Mucosa of stomach (tissue), 1 donor: ENCODE data around the gene XRCC4.
"Not testable (repeated sequence)": the region's sequence is repeated elsewhere in the genome, so short reads cannot be mapped to it uniquely, and the experiment has no call there.

Experiments used
- H3K27me3 ChIP-seq: one replicate; pipeline ENCODE4 v1.7.0; 2013; ENCODE audit warnings: mild to moderate bottlenecking, low read length; ENCODE audit not compliant: control insufficient read depth, insufficient read depth
- H3K36me3 ChIP-seq: one replicate; pipeline ENCODE4 v1.7.0; 2013; ENCODE audit warnings: low read length; ENCODE audit not compliant: control insufficient read depth, insufficient read depth
- H3K4me1 ChIP-seq: one replicate; pipeline ENCODE4 v1.7.0; 2013; ENCODE audit warnings: mild to moderate bottlenecking, low read length; ENCODE audit not compliant: control insufficient read depth, insufficient read depth
- H3K4me3 ChIP-seq: one replicate; pipeline ENCODE4 v1.7.0; 2013; ENCODE audit warnings: low read length
- H3K9ac ChIP-seq: one replicate; pipeline ENCODE4 v1.7.0; 2013; ENCODE audit warnings: mild to moderate bottlenecking, low read length, moderate library complexity
- H3K9me3 ChIP-seq: one replicate; pipeline ENCODE4 v1.7.0; 2013; ENCODE audit warnings: mild to moderate bottlenecking, low read length, moderate library complexity; ENCODE audit not compliant: control insufficient read depth
- donor health status: Pancreatic carcinoma.

Gene XRCC4

DNA sequence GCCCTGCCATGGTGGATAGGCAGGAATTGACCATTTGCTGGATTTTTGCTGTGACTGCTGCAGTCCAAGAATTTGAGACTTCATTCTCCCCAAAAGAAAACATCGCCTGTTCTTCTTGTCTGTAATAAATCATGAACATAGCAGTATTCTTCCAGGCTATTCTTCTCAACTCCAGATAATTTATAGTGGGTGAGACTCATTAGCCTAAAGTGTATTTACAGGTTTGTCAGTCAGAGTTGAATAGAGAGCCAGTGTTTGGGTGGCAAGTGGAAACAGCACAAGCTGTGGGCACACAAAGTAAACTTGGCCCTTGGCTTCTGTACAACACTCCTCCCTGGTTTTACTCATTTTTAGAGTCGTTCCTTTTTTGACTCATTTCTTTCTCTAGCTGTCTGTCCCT is 266.0 kb downstream of the XRCC4 start:
- Histone ChIP-seq H3K9ac (no peak overlapping the region), H3K4me1 (no peaks in the 10 kb centered on the region), H3K36me3 (no peaks in the 10 kb centered on the region), H3K4me3 (no peak overlapping the region), H3K27me3 (no peaks in the 10 kb centered on the region), H3K9me3 (no peaks in the 10 kb centered on the region)

DNA sequence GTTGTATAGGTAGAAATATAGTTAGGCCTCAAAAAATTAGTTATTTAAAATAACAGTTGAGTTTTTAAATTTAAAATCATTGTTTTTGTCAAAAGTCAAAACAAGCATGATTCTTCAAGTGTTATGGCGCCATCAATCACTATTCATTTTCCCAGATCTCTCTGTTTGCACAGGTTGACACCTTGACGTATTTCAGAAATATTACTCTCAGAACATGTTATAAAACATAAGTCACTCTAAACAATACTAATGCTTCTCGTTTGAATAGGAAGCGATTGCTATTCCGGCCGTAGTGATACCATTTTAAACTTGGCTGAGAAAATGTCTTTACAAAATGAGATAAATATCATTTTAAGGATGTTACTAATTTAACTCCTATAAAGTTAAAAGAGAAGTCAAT is 268.1 kb downstream of the XRCC4 start:
- no peaks in the 10 kb centered on the region for H3K9me3 ChIP-seq
- H3K4me3 ChIP-seq = no peak overlapping the region
- H3K27me3 ChIP-seq = no peaks in the 10 kb centered on the region
- H3K4me1 ChIP-seq = no peaks in the 10 kb centered on the region
- H3K9ac ChIP-seq = no peak overlapping the region
- no peaks in the 10 kb centered on the region for H3K36me3 ChIP-seq

DNA sequence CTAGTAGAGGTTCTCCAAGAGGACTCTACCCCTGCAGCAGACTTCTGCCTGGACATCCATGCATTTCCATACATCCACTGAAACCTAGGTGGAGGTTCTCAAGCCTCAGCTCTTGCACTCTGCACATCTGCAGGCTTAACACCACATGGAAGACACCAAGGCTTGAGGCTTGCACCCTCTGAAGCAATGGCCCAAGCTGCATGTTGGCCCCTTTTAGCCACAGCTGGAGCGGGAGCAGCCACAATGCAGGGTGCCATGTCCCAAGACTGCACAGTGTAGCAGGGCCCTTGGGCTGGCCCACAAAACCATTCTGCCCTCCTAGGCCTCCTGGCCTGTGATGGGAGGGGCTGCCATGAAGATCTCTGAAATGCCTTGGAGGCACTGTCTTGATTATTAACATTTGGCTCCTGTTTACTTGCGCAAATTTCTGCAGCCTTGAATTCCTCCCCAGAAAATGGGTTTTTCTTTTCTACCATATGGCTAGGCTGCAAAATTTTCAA is 271.0 kb downstream of the XRCC4 start:
- H3K9ac ChIP-seq = no peak overlapping the region
- no peaks in the 10 kb centered on the region for H3K36me3 ChIP-seq
- H3K4me3 ChIP-seq = no peak overlapping the region
- H3K9me3 ChIP-seq = no peaks in the 10 kb centered on the region
- H3K4me1 ChIP-seq = no peaks in the 10 kb centered on the region
- H3K27me3 ChIP-seq = no peaks in the 10 kb centered on the region

DNA sequence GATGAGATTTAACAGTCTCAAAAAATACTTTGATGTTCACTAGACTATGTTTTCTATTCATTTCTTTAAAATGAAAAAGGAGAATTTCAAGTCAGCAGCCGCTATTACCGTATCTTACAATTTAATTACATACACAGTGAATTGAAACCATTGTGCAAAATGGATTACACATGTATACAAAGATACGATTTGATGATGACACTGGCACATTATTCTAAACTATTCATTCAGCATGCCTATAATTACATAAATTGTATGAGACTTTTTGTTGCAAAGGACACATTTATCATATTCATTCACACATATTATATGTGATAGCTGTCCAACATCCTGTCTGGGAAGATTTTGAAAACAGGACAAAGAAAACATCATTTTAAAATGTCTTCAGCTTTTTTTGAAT is 275.9 kb downstream of the XRCC4 start:
- Histone ChIP-seq H3K9me3 (no peaks in the 10 kb centered on the region), H3K27me3 (no peaks in the 10 kb centered on the region), H3K4me3 (no peak overlapping the region), H3K36me3 (no peaks in the 10 kb centered on the region), H3K9ac (no peak overlapping the region), H3K4me1 (no peaks in the 10 kb centered on the region)

DNA sequence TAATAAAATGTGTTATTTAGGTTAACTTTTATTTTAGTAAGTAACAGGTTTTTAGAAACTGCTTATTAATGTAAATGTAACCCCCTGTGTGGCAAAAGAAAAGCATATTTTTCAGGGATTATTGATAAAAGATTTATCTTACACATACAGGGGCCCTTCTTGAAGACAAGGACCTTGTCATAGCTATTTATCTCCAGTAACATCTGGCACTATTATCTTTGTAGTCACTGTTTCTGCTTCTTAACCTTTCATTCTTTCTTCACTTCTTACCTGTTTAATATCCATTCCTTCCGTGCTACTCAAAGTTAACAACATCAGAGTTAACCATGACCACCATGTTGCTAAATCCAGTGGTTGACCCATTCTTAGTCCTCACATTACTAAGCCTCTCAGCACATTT is 276.4 kb downstream of the XRCC4 start:
- no peak overlapping the region for H3K9ac ChIP-seq
- H3K36me3 ChIP-seq = no peaks in the 10 kb centered on the region
- H3K27me3 ChIP-seq = no peaks in the 10 kb centered on the region
- no peak overlapping the region for H3K4me3 ChIP-seq
- no peaks in the 10 kb centered on the region for H3K9me3 ChIP-seq
- H3K4me1 ChIP-seq = no peaks in the 10 kb centered on the region

DNA sequence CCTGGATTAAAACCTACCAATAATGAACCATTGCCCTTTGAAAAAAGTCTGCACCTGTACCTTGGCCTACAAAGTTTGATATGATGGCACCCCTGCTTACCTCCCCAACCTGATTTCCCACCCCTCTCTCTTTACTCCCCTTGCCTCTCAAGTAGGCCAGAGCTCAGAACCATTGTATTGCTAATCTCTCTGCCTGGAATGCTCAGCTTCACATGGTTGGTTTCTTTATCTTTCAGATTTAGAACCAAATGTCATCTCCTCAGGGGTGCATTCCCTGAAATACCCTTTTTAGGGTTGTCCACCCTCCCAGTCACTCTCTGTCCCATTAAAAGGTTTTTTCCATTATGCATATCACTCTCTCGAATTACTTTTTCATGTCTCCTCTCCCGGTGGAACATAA is 277.6 kb downstream of the XRCC4 start:
- H3K9ac ChIP-seq = no peak overlapping the region

DNA sequence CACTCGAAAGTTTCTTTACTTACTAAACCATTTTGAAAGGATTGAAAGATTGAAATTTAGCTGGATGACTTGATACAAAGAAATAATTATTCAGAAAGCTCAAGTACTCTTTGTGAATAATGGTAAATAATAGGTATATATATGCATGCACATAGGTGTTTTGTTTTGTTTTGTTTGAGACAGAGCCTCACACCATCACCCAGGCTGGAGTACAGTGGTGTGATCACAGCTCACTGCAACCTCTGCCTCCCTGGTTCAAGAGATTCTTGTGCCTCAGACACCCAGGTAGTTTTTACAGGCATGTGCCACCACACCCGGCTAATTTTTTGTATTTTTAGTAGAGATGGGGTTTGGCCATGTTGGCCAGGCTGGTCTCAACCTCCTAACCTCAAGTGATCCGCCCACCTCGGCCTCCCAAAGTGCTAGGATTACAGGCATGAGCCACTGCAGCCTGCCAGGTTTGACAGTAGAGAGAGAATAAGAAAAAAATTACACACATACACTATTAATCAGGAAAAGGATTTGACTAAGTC is 278.2 kb downstream of the XRCC4 start:
- not testable (repeated sequence) for H3K4me1 ChIP-seq, H3K4me3 ChIP-seq, H3K27me3 ChIP-seq, H3K36me3 ChIP-seq, H3K9me3 ChIP-seq, H3K9ac ChIP-seq

More for the DNA sequence above, 277.6 kb downstream of the XRCC4 start:
- no peaks in the 10 kb centered on the region for H3K27me3 ChIP-seq
- no peaks in the 10 kb centered on the region for H3K9me3 ChIP-seq
- H3K36me3 ChIP-seq = no peaks in the 10 kb centered on the region
- H3K4me1 ChIP-seq = no peaks in the 10 kb centered on the region
- no peak overlapping the region for H3K4me3 ChIP-seq

DNA sequence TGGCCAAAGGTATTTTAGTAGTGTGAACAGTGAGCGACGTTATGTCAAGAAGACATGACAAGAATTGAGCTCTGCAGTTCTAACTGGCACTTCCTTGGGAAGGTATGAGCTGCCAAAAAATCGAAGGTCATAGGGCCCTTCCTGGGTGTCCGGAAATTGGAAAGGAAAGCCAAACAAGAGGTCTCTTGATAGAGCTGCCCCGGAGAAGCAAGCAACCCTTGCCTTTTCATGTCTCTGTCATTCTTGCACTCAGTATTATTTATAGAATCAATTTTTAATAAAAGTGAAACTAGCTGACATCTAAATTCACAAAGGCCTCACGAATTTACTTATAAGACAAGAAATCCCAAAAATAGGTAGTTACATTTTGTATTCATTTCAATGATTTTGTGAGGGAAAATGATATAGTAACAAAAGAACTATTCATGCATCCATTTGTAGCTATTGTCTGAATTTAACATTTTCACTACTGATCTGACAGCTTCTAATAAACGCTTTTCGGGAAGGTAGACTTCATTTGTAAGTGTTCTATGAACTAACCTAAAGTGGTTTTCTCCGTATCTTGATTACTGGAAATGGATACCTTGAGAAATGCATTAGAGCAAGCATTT is 280.4 kb downstream of the XRCC4 start:
- no peak overlapping the region for H3K9ac ChIP-seq
- H3K4me3 ChIP-seq = no peak overlapping the region
- H3K36me3 ChIP-seq = no peaks in the 10 kb centered on the region
- no peaks in the 10 kb centered on the region for H3K27me3 ChIP-seq
- H3K9me3 ChIP-seq = no peaks in the 10 kb centered on the region
- H3K4me1 ChIP-seq = no peaks in the 10 kb centered on the region

DNA sequence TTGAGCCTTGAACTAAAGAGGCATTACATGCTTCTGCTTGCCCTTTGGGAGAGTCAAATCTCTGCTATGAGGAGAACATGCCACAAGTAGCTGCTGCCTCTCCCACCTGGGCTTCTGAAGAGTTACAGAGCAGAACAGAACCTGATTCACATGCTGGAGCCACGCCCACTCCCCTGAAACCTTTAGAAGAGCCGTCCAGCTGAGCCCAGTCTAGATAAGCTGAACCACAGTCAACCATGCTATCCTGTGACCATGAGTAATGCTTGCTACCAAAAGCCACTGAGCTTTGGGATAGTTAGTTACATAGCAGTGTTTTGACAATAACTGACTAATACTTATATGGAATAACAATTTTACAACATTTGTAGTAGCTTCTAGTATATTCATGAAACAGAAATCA is 283.2 kb downstream of the XRCC4 start:
- Histone ChIP-seq H3K4me3 (no peak overlapping the region), H3K9me3 (no peaks in the 10 kb centered on the region), H3K9ac (no peak overlapping the region), H3K4me1 (no peaks in the 10 kb centered on the region), H3K27me3 (no peaks in the 10 kb centered on the region), H3K36me3 (no peaks in the 10 kb centered on the region)

DNA sequence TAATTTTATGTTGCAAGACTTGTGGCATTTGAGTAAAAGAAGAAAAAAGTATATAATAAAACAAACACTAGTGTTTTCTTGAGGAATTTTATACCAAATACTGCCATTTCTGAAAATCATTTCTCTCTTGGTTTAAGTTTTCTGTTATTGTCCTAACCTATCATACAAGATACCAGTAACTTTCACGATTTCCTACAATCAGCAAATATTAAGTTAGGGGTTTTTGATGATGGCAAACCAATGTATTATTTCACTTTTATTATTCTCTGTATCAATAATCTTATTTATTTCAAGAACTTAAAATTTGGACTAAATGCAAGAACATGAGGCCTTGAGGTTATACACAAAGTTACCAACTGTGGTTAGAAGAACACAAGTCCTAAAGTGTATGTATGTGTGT is 285.2 kb downstream of the XRCC4 start:
- H3K9me3 ChIP-seq = no peaks in the 10 kb centered on the region
- H3K9ac ChIP-seq = no peak overlapping the region
- H3K4me1 ChIP-seq = no peaks in the 10 kb centered on the region
- H3K4me3 ChIP-seq = no peak overlapping the region
- no peaks in the 10 kb centered on the region for H3K27me3 ChIP-seq
- no peaks in the 10 kb centered on the region for H3K36me3 ChIP-seq

DNA sequence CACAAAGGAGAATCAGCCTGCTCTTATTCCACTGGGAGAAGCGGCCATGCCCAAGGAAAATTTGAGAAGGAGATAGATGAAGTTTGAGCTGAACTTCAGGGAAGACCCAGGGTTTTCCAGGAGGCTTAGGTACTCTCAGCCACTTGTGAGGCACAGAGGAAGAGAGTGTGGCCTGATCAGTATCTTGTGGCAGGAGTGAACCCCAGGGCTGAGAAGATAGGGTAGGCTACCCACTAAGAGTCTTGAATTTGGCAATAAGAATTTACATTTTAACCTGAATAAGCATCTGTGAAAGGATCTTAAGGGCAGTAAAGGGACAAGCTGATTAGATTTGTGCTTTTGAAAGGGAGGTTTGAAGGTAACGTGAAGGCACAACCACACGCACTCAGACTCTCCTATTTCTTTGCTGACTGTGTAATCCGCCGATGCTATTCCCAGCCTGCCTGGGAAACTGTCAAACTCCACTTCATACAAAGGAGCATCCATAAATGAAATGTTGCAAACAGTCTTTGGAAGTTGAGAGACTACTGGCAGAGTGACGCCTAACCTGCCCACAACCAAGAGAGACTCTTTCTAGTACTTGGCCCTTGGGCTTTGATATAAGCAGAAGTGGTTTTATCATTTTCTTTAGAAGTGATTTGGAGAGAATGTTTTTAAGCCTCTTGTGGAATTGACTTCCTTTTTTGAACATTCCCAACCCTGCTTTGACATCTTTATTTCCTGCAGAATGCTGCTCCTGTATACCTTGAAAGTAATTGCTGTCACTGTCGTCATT is 286.0 kb downstream of the XRCC4 start:
- Histone ChIP-seq H3K36me3 (no peaks in the 10 kb centered on the region), H3K9me3 (no peaks in the 10 kb centered on the region), H3K9ac (no peak overlapping the region), H3K27me3 (no peaks in the 10 kb centered on the region), H3K4me3 (no peak overlapping the region), H3K4me1 (no peaks in the 10 kb centered on the region)

DNA sequence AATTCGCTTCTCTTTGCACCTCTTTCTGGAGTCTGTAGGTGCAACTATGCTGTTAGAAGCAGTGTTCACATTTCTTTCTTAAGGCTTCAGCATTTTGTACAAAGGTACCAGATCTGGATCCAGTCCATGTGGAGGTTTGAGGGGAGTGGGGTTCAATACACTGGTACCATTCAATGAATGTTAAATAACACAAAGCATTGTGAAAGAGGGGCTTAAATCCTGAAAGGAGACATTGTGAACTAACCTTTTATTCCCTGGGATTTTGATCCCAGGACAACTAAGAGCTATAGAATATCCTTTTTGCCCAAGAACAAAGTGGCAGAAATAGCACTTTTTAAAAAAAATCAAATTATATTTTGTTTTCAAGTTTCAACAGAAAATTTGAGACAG is 286.5 kb downstream of the XRCC4 start:
- Histone ChIP-seq H3K36me3 (no peaks in the 10 kb centered on the region), H3K4me3 (no peak overlapping the region), H3K9me3 (no peaks in the 10 kb centered on the region), H3K4me1 (no peaks in the 10 kb centered on the region), H3K9ac (no peak overlapping the region), H3K27me3 (no peaks in the 10 kb centered on the region)
